GM12865 (cell line): ENCODE measurements around the gene PTPRF.

Experiments
- DNase-seq: peaks from one replicate; pipeline ENCODE4 v3.0.0; 2010; ENCODE audit warnings: low read depth
- H3K4me3 ChIP-seq: 2 replicates; pipeline ENCODE4 v1.5.1; 2011; ENCODE audit warnings: mild to moderate bottlenecking, low read depth, low read length, control low read depth
- TF ChIP-seq, protein P1 (sequence below): IDR thresholded peaks from 2 replicates; pipeline ENCODE4 v1.5.1; 2011; ENCODE audit warnings: low read length, control low read depth, low read depth, inconsistent platforms; ENCODE audit not compliant: insufficient read depth; ENCODE audit errors: missing control alignments

PTPRF gene

DNA sequence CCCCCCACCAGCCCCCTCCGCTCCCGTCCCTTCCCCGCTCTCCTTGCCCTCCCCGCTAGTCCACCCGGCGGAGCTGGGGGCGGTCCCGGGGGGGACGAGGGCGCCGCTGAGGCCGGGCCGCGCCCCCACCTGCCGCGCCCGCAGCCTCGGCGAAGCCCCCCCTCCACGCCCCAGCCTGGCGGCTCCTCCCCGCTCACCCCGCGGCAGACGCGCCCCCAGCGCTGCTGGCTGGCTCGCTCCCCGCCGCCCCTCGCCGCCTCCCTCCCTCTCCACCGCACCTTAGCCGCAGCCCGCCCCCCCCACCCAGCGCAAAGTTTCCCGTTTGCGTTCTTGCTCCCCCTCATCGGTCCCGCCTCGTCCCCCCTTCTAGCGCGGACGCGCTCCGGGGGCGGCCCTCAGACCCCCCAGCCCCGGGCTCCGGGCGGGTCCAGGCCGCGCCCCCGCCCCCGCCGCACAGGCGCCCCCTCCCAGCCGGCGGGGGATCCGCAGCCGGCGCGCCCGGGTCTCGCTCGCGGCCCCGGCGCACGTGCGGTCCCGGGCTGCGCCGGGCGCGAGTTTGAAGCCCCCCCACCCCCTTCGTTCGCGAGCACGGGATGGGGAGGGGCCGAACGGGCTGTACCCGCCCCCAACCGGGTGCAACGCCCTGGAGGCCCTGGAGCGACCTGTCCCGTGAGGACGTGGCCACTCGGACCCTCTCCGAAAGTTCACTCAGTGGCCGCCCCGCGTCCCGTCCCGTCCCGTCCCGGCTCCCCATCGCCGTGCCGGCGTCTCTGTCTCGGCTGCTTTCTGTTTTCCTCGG is 623 bp downstream of the PTPRF start:
- TF ChIP-seq, protein P1, sequence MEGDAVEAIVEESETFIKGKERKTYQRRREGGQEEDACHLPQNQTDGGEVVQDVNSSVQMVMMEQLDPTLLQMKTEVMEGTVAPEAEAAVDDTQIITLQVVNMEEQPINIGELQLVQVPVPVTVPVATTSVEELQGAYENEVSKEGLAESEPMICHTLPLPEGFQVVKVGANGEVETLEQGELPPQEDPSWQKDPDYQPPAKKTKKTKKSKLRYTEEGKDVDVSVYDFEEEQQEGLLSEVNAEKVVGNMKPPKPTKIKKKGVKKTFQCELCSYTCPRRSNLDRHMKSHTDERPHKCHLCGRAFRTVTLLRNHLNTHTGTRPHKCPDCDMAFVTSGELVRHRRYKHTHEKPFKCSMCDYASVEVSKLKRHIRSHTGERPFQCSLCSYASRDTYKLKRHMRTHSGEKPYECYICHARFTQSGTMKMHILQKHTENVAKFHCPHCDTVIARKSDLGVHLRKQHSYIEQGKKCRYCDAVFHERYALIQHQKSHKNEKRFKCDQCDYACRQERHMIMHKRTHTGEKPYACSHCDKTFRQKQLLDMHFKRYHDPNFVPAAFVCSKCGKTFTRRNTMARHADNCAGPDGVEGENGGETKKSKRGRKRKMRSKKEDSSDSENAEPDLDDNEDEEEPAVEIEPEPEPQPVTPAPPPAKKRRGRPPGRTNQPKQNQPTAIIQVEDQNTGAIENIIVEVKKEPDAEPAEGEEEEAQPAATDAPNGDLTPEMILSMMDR: no peak
- no peak for DNase-seq
- peak overlapping the region; percentile 27 for H3K4me3 ChIP-seq

DNA sequence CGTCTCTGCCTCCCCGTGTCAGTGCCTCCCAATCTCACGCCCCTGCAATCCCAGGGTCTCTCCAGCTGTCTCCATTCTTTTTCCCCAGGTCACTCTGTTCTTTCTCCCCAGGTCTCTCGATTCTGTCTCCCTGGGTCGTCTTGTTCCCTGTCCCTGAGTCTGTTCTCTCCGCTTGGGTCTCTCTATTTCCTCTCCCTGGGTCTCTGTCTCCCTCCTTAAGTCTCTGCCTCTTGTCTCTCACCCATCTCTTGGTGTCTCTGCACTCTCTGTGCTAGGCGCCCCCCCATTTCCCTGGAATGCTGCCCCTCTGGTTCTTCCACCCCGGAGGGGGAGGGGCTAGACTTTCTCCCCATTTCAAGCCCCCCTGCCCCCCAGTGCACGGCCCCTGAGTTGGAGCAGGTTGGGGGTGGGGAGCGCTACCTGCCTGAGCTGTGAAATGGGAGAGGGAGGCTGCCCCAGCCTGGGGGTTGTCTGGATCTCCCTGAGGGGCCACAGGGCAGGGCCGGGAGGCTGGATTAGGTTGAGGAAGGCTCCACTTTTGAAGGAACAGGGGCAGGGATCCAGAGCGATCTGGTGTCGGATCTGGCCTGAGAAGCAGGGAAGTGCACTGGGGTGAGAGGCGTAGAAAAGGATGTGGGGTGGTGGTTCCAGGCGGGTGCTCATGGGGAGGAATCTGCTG is 1.4 kb downstream of the PTPRF start:
- DNase-seq: no peak
- TF ChIP-seq, protein P1: no peak
- H3K4me3 ChIP-seq: no peak overlapping the region

DNA sequence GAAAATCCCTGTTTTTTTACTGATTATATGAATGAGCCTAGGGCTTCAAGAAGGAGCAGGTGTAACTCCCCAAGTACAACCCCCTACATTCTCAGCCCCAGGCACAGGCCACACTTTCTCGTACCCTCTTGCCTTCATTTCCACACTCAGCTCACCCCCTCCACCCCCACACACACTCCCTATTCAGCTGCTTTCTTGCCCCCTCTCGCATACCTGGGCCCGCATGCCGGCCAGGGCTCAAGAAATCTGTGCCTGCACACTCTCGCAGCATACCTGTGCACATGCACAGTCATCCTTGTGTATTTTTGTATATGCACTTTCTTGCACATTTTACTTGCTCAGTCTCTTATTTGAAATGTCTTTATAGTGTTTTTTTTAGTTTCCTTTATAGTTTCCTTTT is 2.0 kb downstream of the PTPRF start:
- no peak for DNase-seq
- H3K4me3 ChIP-seq: no peak overlapping the region
- TF ChIP-seq, protein P1: no peak

DNA sequence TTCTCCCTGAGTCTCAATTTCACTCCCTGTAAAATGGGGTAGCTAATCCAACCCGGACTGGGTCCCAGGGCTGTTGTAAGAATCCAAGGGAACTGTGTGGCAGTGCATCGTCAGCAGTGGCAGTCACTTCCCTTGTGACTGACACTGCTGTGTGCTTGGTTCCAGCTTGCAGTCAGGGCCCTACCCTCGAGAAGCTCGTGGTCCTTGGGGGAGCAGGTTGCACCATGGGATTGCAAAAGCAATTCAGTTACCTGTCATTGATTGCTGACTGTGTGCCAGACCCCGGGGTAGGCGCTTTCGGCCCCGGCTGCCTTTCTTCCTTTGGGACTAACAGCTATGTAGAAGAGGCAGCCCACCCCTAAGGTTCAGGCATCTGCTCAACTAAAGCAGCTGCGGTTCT is 2.9 kb downstream of the PTPRF start:
- no peak overlapping the region for H3K4me3 ChIP-seq
- TF ChIP-seq, protein P1: no peak
- DNase-seq: no peak

DNA sequence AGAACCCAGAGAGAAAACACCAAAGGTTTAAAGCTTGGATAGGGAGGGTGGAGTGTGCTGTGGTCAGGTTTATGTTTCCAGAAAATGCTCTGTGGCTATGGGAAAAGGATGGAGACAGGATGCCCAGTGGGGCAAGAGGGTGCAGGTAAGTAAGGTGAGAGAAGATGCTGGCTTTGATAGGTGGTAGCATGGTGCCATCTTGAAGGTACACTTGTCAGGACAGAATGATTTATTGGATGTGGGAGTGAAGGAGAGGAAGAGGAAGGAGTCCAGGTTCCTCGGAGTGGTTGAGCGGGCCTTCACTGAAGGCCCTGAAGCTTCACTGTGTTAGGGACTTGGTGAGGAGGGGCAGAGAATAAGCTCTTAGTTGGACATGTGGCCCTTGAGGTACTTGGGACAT is 3.6 kb downstream of the PTPRF start:
- TF ChIP-seq, protein P1: no peak
- no peak for DNase-seq
- H3K4me3 ChIP-seq: no peak overlapping the region

DNA sequence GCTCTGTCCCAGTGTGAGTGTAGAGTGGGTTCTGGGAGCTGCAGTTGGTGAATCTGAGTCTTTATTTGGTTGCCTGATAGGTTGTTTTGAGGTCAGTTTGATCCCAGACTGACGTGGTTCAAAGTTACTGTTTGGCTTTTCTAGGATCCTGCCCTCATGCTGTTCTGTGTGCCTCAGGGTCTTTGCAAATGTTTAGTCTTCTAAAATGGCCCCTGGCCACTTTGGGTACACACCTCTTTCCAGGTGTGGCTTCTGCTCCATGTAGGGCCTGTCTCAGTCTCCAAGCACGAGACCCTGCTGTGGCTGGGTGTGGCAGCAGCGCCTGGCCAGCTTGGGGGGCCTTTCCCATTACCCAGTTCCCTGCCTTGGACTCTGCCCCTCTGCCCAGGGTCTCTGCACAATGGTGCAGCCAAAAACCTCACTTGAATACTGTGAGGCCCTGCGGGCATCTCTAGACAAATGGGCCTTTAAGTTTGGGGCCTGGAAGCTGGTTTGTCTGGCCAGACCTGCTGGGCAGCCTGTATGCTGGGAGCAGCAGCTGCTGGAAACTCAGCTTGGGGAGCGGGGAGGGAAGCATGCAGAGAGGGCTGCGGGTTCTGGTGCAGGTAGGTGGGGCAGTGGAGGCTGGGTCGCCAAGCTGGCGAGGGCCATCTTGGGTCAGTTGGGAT is 5.6 kb downstream of the PTPRF start:
- no peak for DNase-seq
- TF ChIP-seq, protein P1: no peak
- H3K4me3 ChIP-seq: no peak overlapping the region
